Stimulated activated naive B cell treated with anti-CD40 and anti-IgM and Interleukin-4, amounts not matched to agents 10 μg/mL and 1 μg/mL and 100 μg/mL, for 72 hours (primary cell): ENCODE measurements around the gene PDE11A.

Experiments
- ATAC-seq, 2 donors: fragments of 150-1000 bp; cut with Tn5 transposase; replicated peaks; 2 replicates each; pipeline ENCODE4 v1.10.0; 2021; ENCODE audit warnings: moderate library complexity in 1 of 2
- DNase-seq: peaks from one replicate; pipeline ENCODE4 v3.0.0; 2021
- H3K27ac Mint-ChIP-seq: one replicate; pipeline ENCODE4 v1.8.0; 2022; ENCODE audit warnings: mild to moderate bottlenecking, mixed read lengths
- H3K27me3 Mint-ChIP-seq, 2 donors: one replicate each; pipeline ENCODE4 v1.8.0; 2022; ENCODE audit warnings: mixed read lengths in 2 of 2
- H3K36me3 Mint-ChIP-seq, 2 donors: one replicate each; pipeline ENCODE4 v1.8.0; 2022; ENCODE audit warnings: mixed read lengths in 2 of 2, mild to moderate bottlenecking in 1 of 2
- H3K4me1 Mint-ChIP-seq, 2 donors: one replicate each; pipeline ENCODE4 v1.8.0; 2022; ENCODE audit warnings: mixed read lengths in 2 of 2, mild to moderate bottlenecking in 1 of 2
- H3K4me3 Mint-ChIP-seq, 2 donors: one replicate each; pipeline ENCODE4 v1.8.0; 2022; ENCODE audit warnings: mild to moderate bottlenecking in 2 of 2, mixed read lengths in 2 of 2, moderate library complexity in 1 of 2
- H3K9me3 Mint-ChIP-seq, 2 donors: one replicate each; pipeline ENCODE4 v1.8.0; 2022; ENCODE audit warnings: mixed read lengths in 2 of 2, mild to moderate bottlenecking in 1 of 2

PDE11A gene

DNA sequence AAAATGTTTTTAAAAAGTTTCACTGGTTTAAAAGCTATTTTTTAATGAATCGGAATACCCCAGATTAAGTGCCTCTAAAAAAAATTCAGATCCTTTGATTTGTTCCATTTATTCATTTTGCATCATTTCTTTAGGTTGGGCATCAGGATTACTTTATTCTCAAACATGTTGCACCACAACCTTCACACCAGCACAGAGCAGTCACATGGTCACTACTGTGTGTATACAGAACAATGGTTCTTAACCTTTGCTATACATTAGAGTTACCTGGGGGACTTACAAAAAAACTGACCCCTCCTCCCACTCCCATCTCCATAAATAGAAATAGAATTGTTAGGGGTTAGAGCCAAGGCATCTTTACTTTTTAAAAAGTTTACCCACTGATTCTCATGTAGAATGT, 461.8 kb downstream of the PDE11A start:
- no peaks in the 10 kb centered on the region for H3K27me3 Mint-ChIP-seq
- no peak overlapping the region for H3K4me3 Mint-ChIP-seq
- ATAC-seq (no peak), DNase-seq (no peak)
- H3K36me3 Mint-ChIP-seq = peaks cover 8% of the 10 kb centered on the region in 2 donors
- H3K4me1 Mint-ChIP-seq = no peaks in the 10 kb centered on the region
- peaks cover 8% of the 10 kb centered on the region in 2 donors for H3K9me3 Mint-ChIP-seq
- no peak overlapping the region for H3K27ac Mint-ChIP-seq

GRCh38 chr2:177606636-177607035, 465.9 kb downstream of the PDE11A start:
- DNase-seq (no peak), ATAC-seq (no peak)
- no peaks in the 10 kb centered on the region for H3K4me1 Mint-ChIP-seq
- H3K27ac Mint-ChIP-seq = no peak overlapping the region
- no peaks in the 10 kb centered on the region for H3K27me3 Mint-ChIP-seq
- no peak overlapping the region for H3K4me3 Mint-ChIP-seq
- H3K9me3 Mint-ChIP-seq = peaks cover 8% of the 10 kb centered on the region in 2 donors
- peaks cover 8% of the 10 kb centered on the region in 2 donors for H3K36me3 Mint-ChIP-seq

GRCh38 chr2:177604271-177605065, 468.1 kb downstream of the PDE11A start:
- DNase-seq (no peak), ATAC-seq (peak in 1 of 2 donors; percentile 12)
- Mint-ChIP-seq H3K4me1 (no peaks in the 10 kb centered on the region), H3K27me3 (no peaks in the 10 kb centered on the region), H3K36me3 (peaks cover 8% of the 10 kb centered on the region in 2 donors), H3K4me3 (no peak overlapping the region), H3K9me3 (peaks cover 8% of the 10 kb centered on the region in 2 donors), H3K27ac (no peak overlapping the region)

- Mint-ChIP-seq H3K9me3 (peaks cover 4% of the 10 kb centered on the region in 2 donors), H3K36me3 (peaks cover 4 to 8% of the 10 kb centered on the region in 2 donors), H3K4me3 (no peak overlapping the region), H3K27me3 (no peaks in the 10 kb centered on the region), H3K4me1 (no peaks in the 10 kb centered on the region), H3K27ac (no peak overlapping the region)
- no peak for DNase-seq
- ATAC-seq = no peak
Observed at GRCh38 chr2:177603768-177604167, 468.8 kb downstream of the PDE11A start.

DNA sequence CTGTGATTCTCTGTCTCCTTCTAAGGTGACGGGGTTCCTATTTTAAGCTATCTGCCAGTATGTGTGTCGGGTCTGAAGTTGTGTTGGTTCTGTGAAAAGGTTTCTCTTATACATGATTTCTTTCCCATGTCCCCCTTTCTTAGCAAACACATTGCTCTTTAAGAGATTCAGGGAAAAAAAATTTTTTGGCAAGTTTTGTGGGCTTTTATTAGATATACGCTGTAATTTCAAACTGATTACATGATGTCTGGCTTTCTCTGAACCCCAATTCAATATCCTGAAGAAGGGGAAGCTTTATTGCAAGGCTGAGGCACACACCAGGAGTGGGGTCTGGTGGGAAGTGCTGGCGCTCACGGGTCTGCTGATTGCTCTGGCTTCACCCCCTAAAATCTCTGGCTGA, 469.4 kb downstream of the PDE11A start:
- no peak for DNase-seq
- Mint-ChIP-seq H3K4me1 (no peaks in the 10 kb centered on the region), H3K36me3 (peaks cover 4 to 7% of the 10 kb centered on the region in 2 donors), H3K4me3 (no peak overlapping the region), H3K27ac (no peak overlapping the region), H3K27me3 (no peaks in the 10 kb centered on the region), H3K9me3 (peaks cover 4% of the 10 kb centered on the region in 2 donors)
- no peak for ATAC-seq

DNA sequence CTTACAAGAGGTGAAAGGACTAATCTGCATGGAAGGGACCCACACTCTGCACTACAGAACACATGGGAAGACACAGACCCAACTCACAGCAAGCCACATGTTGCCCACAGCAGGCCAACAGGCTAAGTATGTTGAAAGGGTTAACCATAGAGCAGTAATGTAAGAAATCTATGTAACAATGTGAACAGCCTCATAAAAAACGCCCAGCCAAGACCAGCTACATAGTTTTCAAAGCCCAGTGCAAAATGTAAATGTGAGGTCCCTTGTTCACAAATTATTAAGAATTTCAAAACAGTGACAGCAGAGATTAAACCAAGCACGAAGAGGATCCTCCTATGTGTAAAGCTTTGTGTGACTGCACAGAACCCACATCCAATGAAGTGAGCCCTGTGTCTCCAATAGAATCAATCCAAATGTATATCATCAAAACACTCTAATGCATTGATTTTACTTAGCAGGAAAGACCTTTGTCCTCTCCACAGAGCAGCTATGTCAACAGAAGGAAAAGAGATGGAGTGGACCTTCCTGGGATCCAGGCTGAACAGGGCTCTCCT, 469.9 kb downstream of the PDE11A start:
- Mint-ChIP-seq H3K4me1 (no peaks in the 10 kb centered on the region), H3K4me3 (no peak overlapping the region)

GRCh38 chr2:177600917-177601316, 471.7 kb downstream of the PDE11A start:
- ATAC-seq (no peak), DNase-seq (no peak)
- no peaks in the 10 kb centered on the region for H3K36me3 Mint-ChIP-seq
- H3K4me1 Mint-ChIP-seq = no peaks in the 10 kb centered on the region
- H3K27me3 Mint-ChIP-seq = no peaks in the 10 kb centered on the region
- H3K27ac Mint-ChIP-seq = no peak overlapping the region
- no peaks in the 10 kb centered on the region for H3K9me3 Mint-ChIP-seq
- H3K4me3 Mint-ChIP-seq = no peak overlapping the region

More for the DNA sequence above, 469.9 kb downstream of the PDE11A start:
- no peak overlapping the region for H3K27ac Mint-ChIP-seq
- peaks cover 2% of the 10 kb centered on the region in 2 donors for H3K9me3 Mint-ChIP-seq
- no peak for DNase-seq
- H3K36me3 Mint-ChIP-seq = peaks cover 2% of the 10 kb centered on the region in 2 donors
- H3K27me3 Mint-ChIP-seq = no peaks in the 10 kb centered on the region
- no peak for ATAC-seq

DNA sequence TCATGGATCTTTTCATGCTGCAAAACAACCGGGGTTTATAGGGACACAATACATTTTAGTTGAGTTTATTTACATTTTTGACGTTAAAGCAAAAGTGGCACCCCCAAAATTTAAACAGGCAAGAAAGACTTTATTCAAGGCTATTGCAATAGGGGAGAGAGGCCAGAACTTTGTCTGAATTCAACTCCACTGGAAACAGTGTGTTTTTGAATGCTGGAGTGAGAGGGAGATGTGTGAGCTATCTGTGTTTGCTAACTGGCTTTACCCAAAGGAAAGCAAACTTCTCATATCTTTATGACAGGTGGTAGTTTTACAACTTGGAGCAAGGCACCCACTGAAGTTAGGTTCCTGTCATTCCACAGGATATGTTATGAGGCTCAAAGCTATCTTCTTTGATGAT, 472.6 kb downstream of the PDE11A start:
- no peak overlapping the region for H3K27ac Mint-ChIP-seq
- H3K9me3 Mint-ChIP-seq = no peaks in the 10 kb centered on the region
- no peak for ATAC-seq
- no peak overlapping the region for H3K4me3 Mint-ChIP-seq
- H3K36me3 Mint-ChIP-seq = no peaks in the 10 kb centered on the region
- H3K27me3 Mint-ChIP-seq = no peaks in the 10 kb centered on the region
- DNase-seq = no peak
- no peaks in the 10 kb centered on the region for H3K4me1 Mint-ChIP-seq

DNA sequence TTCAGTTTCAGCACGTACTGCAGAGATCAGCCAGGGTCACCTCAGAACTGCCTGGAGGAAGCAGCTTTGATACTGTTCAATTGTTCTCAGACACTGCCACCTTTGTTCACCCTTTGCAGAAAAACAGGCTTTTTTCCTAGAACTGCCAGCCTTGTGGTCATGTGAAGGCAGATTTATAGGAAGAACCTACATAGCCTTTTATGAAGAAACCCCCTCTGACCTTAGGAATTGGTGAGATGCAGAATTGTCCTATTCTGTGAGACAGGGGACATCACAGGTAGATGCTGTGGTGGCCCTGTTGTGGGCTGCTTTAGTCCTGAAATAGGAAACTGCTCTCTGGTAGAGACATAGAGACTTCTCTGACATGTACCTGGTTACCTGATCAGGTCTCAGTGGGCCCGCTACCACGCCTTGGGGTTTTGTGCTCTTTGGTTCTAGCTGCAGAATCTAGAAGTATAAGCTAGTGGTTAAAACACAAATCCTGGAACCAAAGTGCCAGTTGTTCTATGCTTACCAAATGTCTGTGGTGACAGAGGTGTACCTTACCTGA, 473.4 kb downstream of the PDE11A start:
- Mint-ChIP-seq H3K27ac (no peak overlapping the region), H3K4me1 (no peaks in the 10 kb centered on the region), H3K9me3 (no peaks in the 10 kb centered on the region), H3K4me3 (no peak overlapping the region), H3K27me3 (no peaks in the 10 kb centered on the region), H3K36me3 (no peaks in the 10 kb centered on the region)
- DNase-seq (no peak), ATAC-seq (no peak)

DNA sequence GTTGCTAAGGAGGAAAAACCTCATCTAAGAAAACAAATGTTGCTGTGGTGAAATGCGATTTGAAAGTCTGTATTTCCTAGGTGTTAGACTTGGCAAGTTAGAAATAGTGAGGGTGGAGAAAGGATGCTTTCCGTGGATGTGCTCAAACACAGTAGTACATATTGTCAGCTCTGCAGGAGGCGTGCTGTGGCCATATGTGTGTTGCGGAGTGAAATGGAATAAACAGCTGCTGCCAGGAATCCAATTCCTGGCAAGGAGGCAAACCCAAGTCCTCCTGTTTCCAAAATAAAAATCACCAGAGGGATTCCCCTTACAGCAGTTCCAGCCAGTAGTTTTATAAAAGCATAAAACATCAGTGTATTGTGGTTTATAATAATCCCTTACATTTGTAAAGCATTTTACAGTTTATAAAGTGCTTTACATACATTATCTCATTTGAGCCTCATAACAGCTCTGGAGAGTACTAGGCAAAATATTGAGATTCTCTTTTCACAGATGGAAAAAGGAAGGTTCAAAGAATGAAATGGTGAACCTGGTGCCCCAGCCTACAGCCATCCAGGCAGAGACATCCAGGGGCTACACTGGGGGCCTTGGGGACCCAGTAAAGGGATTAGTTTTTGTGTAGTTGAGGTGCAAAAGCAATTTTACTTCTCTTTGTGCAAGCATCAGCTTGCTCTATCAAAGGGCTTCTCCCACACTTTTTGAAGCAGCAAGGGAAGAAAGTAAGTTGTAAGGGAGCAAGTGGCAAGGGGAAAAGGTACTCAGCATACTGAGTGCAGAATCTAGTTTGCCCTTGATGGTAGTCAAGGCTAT, 474.0 kb downstream of the PDE11A start:
- no peaks in the 10 kb centered on the region for H3K27me3 Mint-ChIP-seq
- no peak for ATAC-seq
- no peak overlapping the region for H3K27ac Mint-ChIP-seq
- H3K9me3 Mint-ChIP-seq = no peaks in the 10 kb centered on the region
- H3K4me1 Mint-ChIP-seq = no peaks in the 10 kb centered on the region
- no peak for DNase-seq
- no peak overlapping the region for H3K4me3 Mint-ChIP-seq
- no peaks in the 10 kb centered on the region for H3K36me3 Mint-ChIP-seq

DNA sequence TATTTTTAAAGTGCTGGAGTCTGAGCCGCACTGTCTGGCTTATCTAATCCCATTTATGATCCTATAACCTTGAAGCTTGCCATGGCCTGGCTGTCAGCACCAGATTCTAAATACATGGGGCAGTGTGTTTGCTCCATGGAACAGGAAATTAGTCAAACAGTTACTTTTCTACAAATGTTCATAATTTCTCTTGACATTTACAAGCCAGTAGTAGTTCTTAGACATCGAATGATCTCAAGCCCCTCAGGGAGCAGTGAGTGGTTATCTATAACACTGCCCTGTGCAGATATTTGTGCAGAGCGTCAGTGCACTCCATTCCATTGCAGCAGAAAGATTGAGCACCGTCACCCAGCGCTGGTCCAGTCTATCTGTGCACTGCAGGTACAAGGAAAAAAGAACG, 474.8 kb downstream of the PDE11A start:
- no peak for ATAC-seq
- H3K9me3 Mint-ChIP-seq = no peaks in the 10 kb centered on the region
- no peaks in the 10 kb centered on the region for H3K4me1 Mint-ChIP-seq
- H3K4me3 Mint-ChIP-seq = no peak overlapping the region
- DNase-seq = no peak
- H3K27me3 Mint-ChIP-seq = no peaks in the 10 kb centered on the region
- H3K36me3 Mint-ChIP-seq = no peaks in the 10 kb centered on the region
- no peak overlapping the region for H3K27ac Mint-ChIP-seq

- DNase-seq (no peak), ATAC-seq (no peak)
- no peaks in the 10 kb centered on the region for H3K36me3 Mint-ChIP-seq
- H3K9me3 Mint-ChIP-seq = no peaks in the 10 kb centered on the region
- H3K27ac Mint-ChIP-seq = no peak overlapping the region
- no peaks in the 10 kb centered on the region for H3K27me3 Mint-ChIP-seq
- no peak overlapping the region for H3K4me3 Mint-ChIP-seq
- H3K4me1 Mint-ChIP-seq = no peaks in the 10 kb centered on the region
Observed at GRCh38 chr2:177596866-177597265, 475.7 kb downstream of the PDE11A start.

DNA sequence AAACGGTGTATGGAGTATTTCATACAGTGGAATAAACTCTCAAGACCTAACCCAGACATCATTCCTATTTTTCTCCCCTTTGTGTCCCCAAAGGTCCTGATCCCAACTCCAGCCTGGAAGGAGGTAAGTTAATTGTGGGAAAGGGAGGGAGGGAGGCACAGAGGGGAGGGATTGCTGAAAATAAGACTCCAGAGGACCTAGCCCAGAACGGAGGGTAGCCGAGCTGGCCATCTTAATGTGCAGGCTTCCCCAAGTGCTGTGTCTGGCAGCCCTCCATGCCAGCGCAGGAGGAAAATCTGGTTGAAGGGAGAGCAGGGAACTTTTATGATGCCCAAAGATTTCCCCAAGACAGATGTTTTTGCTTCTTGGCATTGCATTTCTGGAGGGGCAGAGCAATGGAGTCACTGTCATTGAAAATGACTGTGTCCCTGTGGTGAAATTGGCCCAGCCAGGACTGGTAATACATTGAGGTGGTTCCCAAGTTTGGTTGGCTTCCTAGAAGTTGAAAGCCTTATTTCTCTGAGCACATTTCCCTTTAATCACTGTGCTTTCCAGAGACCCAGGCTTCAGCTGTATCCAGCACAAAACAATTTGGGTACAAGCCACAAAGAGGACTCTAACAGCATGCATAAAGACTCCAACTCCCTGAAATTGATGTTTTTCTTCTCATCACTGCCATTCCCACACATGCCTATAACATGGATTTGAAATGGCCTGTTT, 477.3 kb downstream of the PDE11A start:
- Mint-ChIP-seq H3K4me1 (peaks cover 0 to 5% of the 10 kb centered on the region in 2 donors), H3K27me3 (no peaks in the 10 kb centered on the region), H3K27ac (no peak overlapping the region), H3K36me3 (no peaks in the 10 kb centered on the region), H3K9me3 (no peaks in the 10 kb centered on the region), H3K4me3 (no peak overlapping the region)
- DNase-seq = no peak
- no peak for ATAC-seq

GRCh38 chr2:177593402-177593801, 479.2 kb downstream of the PDE11A start:
- no peak overlapping the region for H3K4me3 Mint-ChIP-seq
- no peak for DNase-seq
- no peaks in the 10 kb centered on the region for H3K36me3 Mint-ChIP-seq
- ATAC-seq = no peak
- peaks cover 0 to 5% of the 10 kb centered on the region in 2 donors for H3K4me1 Mint-ChIP-seq
- H3K27me3 Mint-ChIP-seq = peaks cover 0 to 4% of the 10 kb centered on the region in 2 donors
- H3K27ac Mint-ChIP-seq = no peak overlapping the region
- H3K9me3 Mint-ChIP-seq = no peaks in the 10 kb centered on the region
